ENCODE measurements around the gene ATF3.

Gene ATF3

GRCh38 chr1:212586206-212587015 lies 22.1 kb upstream of the ATF3 start:
- DNase-seq (ENCODE audit: low read depth): no peak

- DNase-seq (ENCODE audit: low read depth): no peak
Observed at GRCh38 chr1:212587016-212587887, 21.3 kb upstream of the ATF3 start.

GRCh38 chr1:212587888-212588510 lies 20.6 kb upstream of the ATF3 start:
- DNase-seq (ENCODE audit: low read depth): no peak

- no peak for DNase-seq (ENCODE audit: low read depth)
Observed at GRCh38 chr1:212589446-212589845, 19.1 kb upstream of the ATF3 start.

- DNase-seq (ENCODE audit: low read depth): no peak
Observed at GRCh38 chr1:212591922-212592321, 16.6 kb upstream of the ATF3 start.

GRCh38 chr1:212593821-212594251 lies 14.7 kb upstream of the ATF3 start:
- DNase-seq (ENCODE audit: low read depth): no peak

GRCh38 chr1:212594640-212595039 lies 13.9 kb upstream of the ATF3 start:
- DNase-seq (ENCODE audit: low read depth): no peak

GRCh38 chr1:212595229-212595628 lies 13.3 kb upstream of the ATF3 start:
- DNase-seq (ENCODE audit: low read depth): no peak

- peak; percentile 94 for DNase-seq (ENCODE audit: low read depth)
Observed at GRCh38 chr1:212595787-212596714, 12.5 kb upstream of the ATF3 start.

GRCh38 chr1:212596798-212597197 lies 11.8 kb upstream of the ATF3 start:
- no peak for DNase-seq (ENCODE audit: low read depth)

GRCh38 chr1:212597487-212597886 lies 11.1 kb upstream of the ATF3 start:
- DNase-seq (ENCODE audit: low read depth): no peak

GRCh38 chr1:212600071-212600915 lies 8.3 kb upstream of the ATF3 start:
- DNase-seq (ENCODE audit: low read depth): no peak

GRCh38 chr1:212600980-212601379 lies 7.6 kb upstream of the ATF3 start:
- no peak for DNase-seq (ENCODE audit: low read depth)

- DNase-seq (ENCODE audit: low read depth): no peak
Observed at GRCh38 chr1:212601524-212601923, 7.0 kb upstream of the ATF3 start.

GRCh38 chr1:212605441-212606394 lies 2.8 kb upstream of the ATF3 start:
- DNase-seq (ENCODE audit: low read depth): no peak

- no peak for DNase-seq (ENCODE audit: low read depth)
Observed at GRCh38 chr1:212606395-212607205, 2.0 kb upstream of the ATF3 start.

- DNase-seq (ENCODE audit: low read depth): no peak
Observed at GRCh38 chr1:212607206-212607912, 1.2 kb upstream of the ATF3 start.

GRCh38 chr1:212607913-212608391 lies 609 bp upstream of the ATF3 start:
- no peak for DNase-seq (ENCODE audit: low read depth)
